ENCODE measurements around the gene SPEG. TPM values are rescaled to one million over a fixed set of nuclear protein-coding genes. Genes with fewer than 3 reads are reported as not detected.

The SPEG gene
- total and polyA plus RNA-seq, 4 experiments from 2014 or later, result 0.15 to 9.0 (median 4.5) TPM

DNA sequence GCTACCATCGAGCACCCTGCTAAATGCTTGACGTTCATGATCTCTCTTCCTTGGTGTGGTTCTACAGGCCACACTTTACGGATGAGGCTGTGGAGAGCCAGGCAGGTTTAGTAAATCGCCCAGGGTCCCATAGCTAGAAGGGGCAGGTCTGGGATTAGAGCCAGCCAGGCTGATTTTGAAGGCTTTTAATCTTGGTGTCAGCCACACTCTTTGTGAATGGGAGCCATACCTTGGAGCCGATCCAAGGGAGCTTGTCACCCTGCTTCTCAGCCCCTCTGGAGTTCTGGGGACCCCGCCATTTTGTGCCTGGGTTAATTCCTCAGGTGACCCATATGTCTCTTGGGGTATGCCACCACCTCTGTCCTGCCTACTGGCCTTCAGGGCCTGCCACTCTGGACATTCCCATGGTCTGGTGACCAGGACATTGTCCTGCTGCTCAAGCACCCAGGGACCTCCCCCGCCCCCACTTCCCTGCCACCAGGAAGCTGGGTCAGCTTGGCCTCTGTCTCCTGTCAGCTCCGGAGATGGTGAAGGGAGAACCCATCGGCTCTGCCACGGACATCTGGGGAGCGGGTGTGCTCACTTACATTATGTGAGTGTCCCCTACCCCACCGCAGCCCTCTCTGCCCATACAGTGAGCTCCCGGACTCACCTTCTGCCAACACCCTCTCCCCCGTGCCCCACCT lies 56.8 kb downstream of the SPEG start:
- intact Hi-C loops (cut with micrococcal nuclease), result no loop called here
- Histone ChIP-seq H3K27me3 (ENCODE audit: insufficient read depth, low read length) (peaks cover 26% of the 10 kb centered on the region), H3K36me3 (ENCODE audit: insufficient read depth, low read length) (no peaks in the 10 kb centered on the region), H3K27ac (ENCODE audit: low read depth, low read length) (no peak overlapping the region), H3K4me1 (ENCODE audit: insufficient read depth, low read length) (peaks cover 7% of the 10 kb centered on the region), H3K9me3 (ENCODE audit: control insufficient read depth in 1 of 2, low read length in 2 of 2) (no peaks in the 10 kb centered on the region), H3K4me3 (ENCODE audit: low read length in 2 of 2) (no peak overlapping the region)
- Mint-ChIP-seq H3K4me1 (peaks cover under 1 to 4% (median 2%) of the 10 kb centered on the region in 4 donors), H3K9me3 (peaks cover 0 to 2% (median 0%) of the 10 kb centered on the region in 8 donors), H3K27ac (no peak overlapping the region), H3K27me3 (peaks cover 36 to 55% of the 10 kb centered on the region in 2 donors), H3K4me3 (no peak overlapping the region), H3K36me3 (no peaks in the 10 kb centered on the region)
- POLR2A ChIA-PET (ENCODE audit: partially characterized antibody), result no interaction called here
- CTCF ChIA-PET (ENCODE audit: partially characterized antibody), result interaction anchor here (1.1 to 3.0 kb wide), 3 partner anchors 36 to 88 kb away, joined by 3 to 9 read pairs (median 4); no protein-coding TSS in a partner anchor
- DNase-seq, result no peak

DNA sequence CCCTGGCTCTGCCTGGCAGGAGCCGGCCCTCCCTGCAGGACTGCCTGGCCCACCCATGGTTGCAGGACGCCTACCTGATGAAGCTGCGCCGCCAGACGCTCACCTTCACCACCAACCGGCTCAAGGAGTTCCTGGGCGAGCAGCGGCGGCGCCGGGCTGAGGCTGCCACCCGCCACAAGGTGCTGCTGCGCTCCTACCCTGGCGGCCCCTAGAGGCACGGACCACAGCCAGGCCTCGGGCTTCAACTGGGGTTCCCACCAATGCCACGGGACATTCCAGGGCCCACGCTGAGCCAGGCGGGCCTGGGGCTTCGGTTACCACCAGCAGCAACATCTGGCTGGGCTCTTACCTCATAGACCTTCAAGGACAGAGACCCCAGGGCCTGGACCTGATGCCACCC lies 57.9 kb downstream of the SPEG start:
- POLR2A ChIA-PET (ENCODE audit: partially characterized antibody), result no interaction called here
- no peak for DNase-seq
- no peak overlapping the region for H3K4me3 Mint-ChIP-seq
- no peaks in the 10 kb centered on the region for H3K36me3 Mint-ChIP-seq
- Histone ChIP-seq H3K27me3 (ENCODE audit: insufficient read depth, low read length) (peaks cover 32% of the 10 kb centered on the region), H3K4me1 (ENCODE audit: insufficient read depth, low read length) (peaks cover 19% of the 10 kb centered on the region), H3K27ac (ENCODE audit: low read depth, low read length) (no peak overlapping the region), H3K9me3 (ENCODE audit: control insufficient read depth in 1 of 2, low read length in 2 of 2) (no peaks in the 10 kb centered on the region), H3K4me3 (ENCODE audit: low read length in 2 of 2) (no peak overlapping the region), H3K36me3 (ENCODE audit: insufficient read depth, low read length) (no peaks in the 10 kb centered on the region)
- H3K27ac Mint-ChIP-seq, result no peak overlapping the region
- H3K9me3 Mint-ChIP-seq, result no peaks in the 10 kb centered on the region
- CTCF ChIA-PET (ENCODE audit: partially characterized antibody), result interaction anchor here (1.2 kb wide), 1 partner anchor 35 kb away, joined by 3 read pairs; no protein-coding TSS in a partner anchor
- intact Hi-C loops (cut with micrococcal nuclease), result no loop called here
- H3K4me1 Mint-ChIP-seq, result peaks cover 3 to 11% (median 9%) of the 10 kb centered on the region in 4 donors
- peaks cover 39 to 53% of the 10 kb centered on the region in 2 donors for H3K27me3 Mint-ChIP-seq

DNA sequence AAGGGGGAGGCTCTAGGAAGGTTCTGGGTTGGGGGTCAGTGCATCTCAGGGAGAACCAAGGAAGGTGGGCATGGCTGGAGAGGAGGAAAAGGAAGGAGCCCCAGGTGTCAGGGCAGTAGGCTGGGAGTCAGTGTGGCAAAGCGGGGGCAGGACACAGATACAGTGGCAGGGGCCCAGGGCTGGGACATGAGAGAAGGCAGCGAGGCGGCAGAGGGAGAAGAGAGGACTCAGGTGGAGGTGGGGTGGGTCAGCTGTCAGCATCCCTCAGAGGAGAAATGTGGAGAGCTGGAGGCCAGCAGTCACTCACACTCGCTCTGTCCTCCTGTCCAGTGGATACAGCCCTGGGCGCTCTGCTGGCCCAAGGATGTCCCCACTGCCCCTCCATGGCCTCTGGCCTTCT lies 58.4 kb downstream of the SPEG start:
- Histone ChIP-seq H3K27ac (ENCODE audit: low read depth, low read length) (no peak overlapping the region), H3K4me1 (ENCODE audit: insufficient read depth, low read length) (peaks cover 24% of the 10 kb centered on the region), H3K9me3 (ENCODE audit: control insufficient read depth in 1 of 2, low read length in 2 of 2) (no peaks in the 10 kb centered on the region), H3K27me3 (ENCODE audit: insufficient read depth, low read length) (peaks cover 33% of the 10 kb centered on the region), H3K36me3 (ENCODE audit: insufficient read depth, low read length) (no peaks in the 10 kb centered on the region), H3K4me3 (ENCODE audit: low read length in 2 of 2) (no peak overlapping the region)
- Mint-ChIP-seq H3K4me1 (peaks cover 4 to 14% (median 12%) of the 10 kb centered on the region in 4 donors), H3K27me3 (peaks cover 40 to 51% of the 10 kb centered on the region in 2 donors), H3K36me3 (no peaks in the 10 kb centered on the region), H3K9me3 (no peaks in the 10 kb centered on the region), H3K4me3 (no peak overlapping the region), H3K27ac (no peak overlapping the region)
- POLR2A ChIA-PET (ENCODE audit: partially characterized antibody), result no interaction called here
- no peak for DNase-seq
- CTCF ChIA-PET (ENCODE audit: partially characterized antibody), result interaction anchor here (8.2 kb wide), 1 partner anchor 36 kb away, joined by 160 read pairs; no protein-coding TSS in a partner anchor
- intact Hi-C loops (cut with micrococcal nuclease), result no loop called here

DNA sequence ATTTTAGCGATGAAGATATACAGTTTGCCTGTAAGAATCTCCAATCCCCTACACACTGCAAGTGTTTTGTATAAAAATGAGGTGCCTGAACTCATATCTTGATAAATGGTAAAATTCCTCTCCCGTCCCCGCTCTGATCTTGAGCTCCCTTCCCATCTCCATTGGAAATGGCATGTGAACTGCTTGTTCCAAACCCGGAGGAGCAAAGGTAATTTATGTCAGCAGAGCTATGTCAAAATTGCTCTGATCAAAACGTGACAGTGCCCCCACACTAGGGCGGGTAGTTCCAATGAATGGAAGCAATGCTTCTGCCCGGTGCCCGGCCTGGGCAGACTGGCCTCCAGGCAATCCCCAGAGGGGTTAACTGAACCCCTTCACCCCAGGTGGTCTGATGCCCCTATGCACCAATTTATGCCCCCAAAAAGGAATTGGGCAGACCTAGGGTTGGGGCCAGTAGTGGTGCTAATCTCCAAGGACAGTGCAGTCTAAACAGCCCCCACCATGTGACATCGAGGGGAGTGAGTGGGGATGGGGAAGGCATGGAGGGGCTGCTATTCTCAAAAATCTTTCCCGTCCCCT lies 60.4 kb downstream of the SPEG start:
- Mint-ChIP-seq H3K27me3 (peaks cover 40 to 54% of the 10 kb centered on the region in 2 donors), H3K9me3 (no peaks in the 10 kb centered on the region), H3K4me1 (peaks cover 18 to 34% (median 29%) of the 10 kb centered on the region in 4 donors), H3K36me3 (peaks cover 0 to 7% of the 10 kb centered on the region in 2 donors), H3K27ac (no peak overlapping the region), H3K4me3 (no peak overlapping the region)
- Histone ChIP-seq H3K4me1 (ENCODE audit: insufficient read depth, low read length) (peaks cover 36% of the 10 kb centered on the region), H3K27ac (ENCODE audit: low read depth, low read length) (no peak overlapping the region), H3K27me3 (ENCODE audit: insufficient read depth, low read length) (peaks cover 33% of the 10 kb centered on the region), H3K36me3 (ENCODE audit: insufficient read depth, low read length) (no peaks in the 10 kb centered on the region), H3K9me3 (ENCODE audit: control insufficient read depth in 1 of 2, low read length in 2 of 2) (no peaks in the 10 kb centered on the region), H3K4me3 (ENCODE audit: low read length in 2 of 2) (no peak overlapping the region)
- CTCF ChIA-PET (ENCODE audit: partially characterized antibody), result interaction anchor here (0.7 to 8.2 kb wide), 24 partner anchors 9 to 1287 kb away, joined by 3 to 160 read pairs (median 3); no protein-coding TSS in a partner anchor
- POLR2A ChIA-PET (ENCODE audit: partially characterized antibody), result interaction anchor here (1.1 kb wide), 1 partner anchor 35 kb away, joined by 3 read pairs; no protein-coding TSS in a partner anchor
- intact Hi-C loops (cut with micrococcal nuclease), result loop anchor here (1.0 to 5.0 kb wide), 2 partner anchors 35 to 147 kb away; no protein-coding TSS in a partner anchor
- DNase-seq, result no peak

DNA sequence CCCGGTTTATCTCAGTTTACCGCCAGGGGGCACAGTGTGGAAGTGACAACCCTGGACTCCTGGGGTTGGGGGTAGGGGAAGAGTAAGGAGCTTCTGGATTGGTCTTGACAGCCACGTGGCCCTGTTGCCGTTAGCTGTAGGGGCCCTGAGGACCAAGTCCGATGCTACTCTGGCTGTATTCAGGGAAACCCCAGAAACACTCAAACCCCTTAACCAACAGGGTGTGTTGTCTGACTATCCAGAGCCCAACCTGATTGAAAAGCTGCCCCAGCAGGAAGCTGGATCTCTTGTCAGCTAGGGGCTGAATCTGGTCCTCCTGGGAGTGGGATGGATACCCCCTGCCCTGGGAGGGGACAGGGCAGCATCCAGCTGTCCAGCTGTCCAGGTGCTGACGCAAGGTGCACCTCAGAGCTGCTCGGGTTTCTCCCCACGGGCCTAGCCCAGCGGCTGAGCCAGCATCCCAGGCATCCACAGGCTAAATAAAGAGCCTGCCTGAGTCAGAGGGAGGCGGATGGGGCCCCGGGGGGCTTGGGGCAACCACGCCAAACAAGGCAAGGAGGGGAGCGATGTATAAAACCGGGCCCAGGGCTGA lies 61.0 kb downstream of the SPEG start:
- Mint-ChIP-seq H3K9me3 (no peaks in the 10 kb centered on the region), H3K4me1 (peaks cover 21 to 39% (median 31%) of the 10 kb centered on the region in 4 donors), H3K36me3 (peaks cover 0 to 7% of the 10 kb centered on the region in 2 donors), H3K27me3 (peaks cover 39 to 53% of the 10 kb centered on the region in 2 donors), H3K4me3 (no peak overlapping the region), H3K27ac (no peak overlapping the region)
- Histone ChIP-seq H3K4me1 (ENCODE audit: insufficient read depth, low read length) (peaks cover 37% of the 10 kb centered on the region), H3K27ac (ENCODE audit: low read depth, low read length) (no peak overlapping the region), H3K36me3 (ENCODE audit: insufficient read depth, low read length) (no peaks in the 10 kb centered on the region), H3K27me3 (ENCODE audit: insufficient read depth, low read length) (peaks cover 33% of the 10 kb centered on the region), H3K4me3 (ENCODE audit: low read length in 2 of 2) (no peak overlapping the region), H3K9me3 (ENCODE audit: control insufficient read depth in 1 of 2, low read length in 2 of 2) (no peaks in the 10 kb centered on the region)
- DNase-seq, result peak; percentile 8 to 48 (median 41)
- CTCF ChIA-PET (ENCODE audit: partially characterized antibody), result interaction anchor here (0.7 to 8.2 kb wide), 21 partner anchors 9 to 1287 kb away, joined by 3 to 160 read pairs (median 4); partner anchors contain the start of gene ASIC4
- intact Hi-C loops (cut with micrococcal nuclease), result loop anchor here (1.0 to 5.0 kb wide), 2 partner anchors 35 to 147 kb away; no protein-coding TSS in a partner anchor
- POLR2A ChIA-PET (ENCODE audit: partially characterized antibody), result interaction anchor here (1.1 to 1.4 kb wide), 2 partner anchors 32 to 34 kb away, joined by 3 read pairs; no protein-coding TSS in a partner anchor

DNA sequence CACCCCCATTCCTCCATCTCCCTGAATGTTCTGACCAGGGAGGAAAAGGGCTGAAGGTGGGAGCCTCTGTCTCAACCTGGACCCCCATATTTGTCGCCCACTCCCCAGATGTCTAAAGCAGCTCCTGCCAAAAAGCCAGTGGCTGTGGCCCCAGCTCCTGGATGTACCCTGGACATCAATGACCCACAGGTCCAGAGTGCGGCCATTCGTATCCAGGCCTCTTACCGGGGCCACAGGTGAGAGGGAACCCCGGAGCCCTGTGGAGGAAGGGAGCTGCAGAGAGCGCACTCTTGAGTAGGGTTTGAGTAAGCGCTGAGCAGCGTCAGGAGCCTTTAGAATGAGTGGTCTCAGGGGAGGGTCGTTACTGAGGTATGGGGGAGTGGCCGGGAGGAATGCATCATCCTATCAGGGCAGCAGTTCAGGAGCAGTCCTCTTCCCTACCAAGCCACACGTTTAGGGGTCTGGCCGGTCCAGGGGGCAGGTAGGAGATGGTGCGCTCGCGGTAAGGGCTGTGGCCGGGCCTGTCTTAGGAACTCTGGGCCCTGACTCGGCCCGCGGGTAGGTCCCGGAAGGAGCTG lies 61.7 kb downstream of the SPEG start:
- POLR2A ChIA-PET (ENCODE audit: partially characterized antibody), result interaction anchor here (1.0 to 3.0 kb wide), 4 partner anchors 31 to 108 kb away, joined by 3 to 27 read pairs (median 4); partner anchors contain the start of genes CHPF and TMEM198
- peak overlapping the region in 2 of 7 donors; percentile 4 to 70 for H3K27ac Mint-ChIP-seq

More for the DNA sequence above, 61.7 kb downstream of the SPEG start:
- H3K9me3 ChIP-seq (ENCODE audit: control insufficient read depth in 1 of 2, low read length in 2 of 2), result no peaks in the 10 kb centered on the region
- H3K4me1 ChIP-seq (ENCODE audit: insufficient read depth, low read length), result peaks cover 37% of the 10 kb centered on the region
- DNase-seq, result peak in 1 of 5 donors; percentile 38
- CTCF ChIA-PET (ENCODE audit: partially characterized antibody), result interaction anchor here (0.9 to 8.2 kb wide), 15 partner anchors 10 to 108 kb away, joined by 3 to 160 read pairs (median 6); partner anchors contain the start of genes ASIC4 and STK11IP
- Mint-ChIP-seq H3K36me3 (peaks cover 0 to 7% of the 10 kb centered on the region in 2 donors), H3K4me1 (peaks cover 22 to 39% (median 31%) of the 10 kb centered on the region in 4 donors), H3K4me3 (peak overlapping the region in 6 of 8 donors; percentile 35 to 92 (median 57)), H3K9me3 (no peaks in the 10 kb centered on the region), H3K27me3 (peaks cover 38 to 49% of the 10 kb centered on the region in 2 donors)
- H3K27me3 ChIP-seq (ENCODE audit: insufficient read depth, low read length), result peaks cover 33% of the 10 kb centered on the region
- H3K36me3 ChIP-seq (ENCODE audit: insufficient read depth, low read length), result no peaks in the 10 kb centered on the region
- intact Hi-C loops (cut with micrococcal nuclease), result loop anchor here (5.0 kb wide), 1 partner anchor 146 kb away; no protein-coding TSS in a partner anchor
- H3K4me3 ChIP-seq (ENCODE audit: low read length in 2 of 2), result peak overlapping the region in 1 of 2 donors; percentile 14
- H3K27ac ChIP-seq (ENCODE audit: low read depth, low read length), result no peak overlapping the region
